MCF 10A (cell line): ENCODE results near the gene DGKI. TPM values are rescaled to one million over a fixed set of nuclear protein-coding genes. Genes with fewer than 3 reads are reported as not detected.
A peak's percentile ranks its signal among the peaks of the same experiment; 100 is the strongest.

Experiments used
- BruUV-seq: library from RNA; stranded (reverse); fragments of 400-500 nt; replicated peaks from 2 replicates; lab custom pipeline; 2021; lab: Mats Ljungman, UMichigan
- CTCF ChIA-PET: fragments of 300-600 bp; sonication (Branson Sonifier 250); formaldehyde crosslinking; extraction: SDS; loops from one replicate; lab custom pipeline; 2021; ENCODE audit warnings: antibody characterized with exemption, inconsistent platforms; lab: Yijun Ruan, JAX
- POLR2A ChIA-PET: fragments of 300-600, 350-650 bp; sonication (Branson Sonifier 250); formaldehyde crosslinking; extraction: SDS; loops from one replicate; lab custom pipeline; 2020; ENCODE audit warnings: antibody characterized with exemption, inconsistent platforms; lab: Yijun Ruan, JAX
- DNase-seq: peaks from one replicate; pipeline ENCODE4 v3.0.0-alpha.2; 2018; ENCODE audit not compliant: unreplicated experiment
- H3K27ac Mint-ChIP-seq: one replicate; pipeline ENCODE4 v1.8.0; 2022; ENCODE audit warnings: mild to moderate bottlenecking, low read depth, mixed read lengths; ENCODE audit not compliant: unreplicated experiment
- H3K27me3 Mint-ChIP-seq: one replicate; pipeline ENCODE4 v1.8.0; 2022; ENCODE audit warnings: mixed read lengths; ENCODE audit not compliant: insufficient read depth, unreplicated experiment
- H3K36me3 Mint-ChIP-seq: one replicate; pipeline ENCODE4 v1.8.0; 2022; ENCODE audit warnings: mild to moderate bottlenecking, moderate library complexity, mixed read lengths; ENCODE audit not compliant: insufficient read depth, unreplicated experiment
- H3K4me1 Mint-ChIP-seq: one replicate; pipeline ENCODE4 v1.8.0; 2022; ENCODE audit warnings: mixed read lengths; ENCODE audit not compliant: insufficient read depth, unreplicated experiment
- H3K4me3 Mint-ChIP-seq: one replicate; pipeline ENCODE4 v1.8.0; 2022; ENCODE audit warnings: mild to moderate bottlenecking, moderate library complexity, mixed read lengths; ENCODE audit not compliant: unreplicated experiment
- H3K9me3 Mint-ChIP-seq: one replicate; pipeline ENCODE4 v1.8.0; 2022; ENCODE audit warnings: mixed read lengths; ENCODE audit not compliant: unreplicated experiment
- intact Hi-C: fragments of 100-400 bp; cut with micrococcal nuclease; formaldehyde crosslinking; loops from 2 replicates; pipeline ENCODE4 v1.14.1; 2022
- total RNA-seq: library from RNA; stranded (reverse); gene quantifications from 2 replicates; pipeline ENCODE4 v1.2.3, GENCODE V29; 2022
- TF ChIP-seq, protein P1 (sequence below): fragments of 200-600 bp; IDR thresholded peaks from one replicate; pipeline ENCODE4 v1.8.0; 2022; ENCODE audit warnings: antibody characterized with exemption, mild to moderate bottlenecking; ENCODE audit not compliant: unreplicated experiment

DGKI gene
- total RNA-seq, 1 experiment from 2014 or later = 1.4 TPM

DNA sequence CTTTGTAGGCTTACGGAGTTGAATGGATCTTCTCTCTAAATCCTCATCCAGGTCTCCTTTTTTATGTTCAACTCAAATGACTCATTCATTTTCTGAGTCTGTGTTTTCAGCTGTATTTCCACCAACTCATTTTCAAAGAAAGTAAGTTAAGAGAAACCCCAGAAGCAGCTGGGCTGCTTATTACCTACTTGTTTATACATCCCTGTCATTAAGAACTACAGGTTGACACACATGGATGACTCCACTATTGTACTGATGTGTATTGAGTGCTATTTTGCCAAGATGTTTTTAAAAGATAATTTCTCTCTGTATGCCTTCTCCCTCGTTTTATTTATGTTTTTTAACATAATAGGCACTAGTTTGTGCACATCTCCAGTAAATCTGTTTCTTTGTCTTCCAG is 41.9 kb downstream of the DGKI start:
- Mint-ChIP-seq H3K27ac (no peak overlapping the region), H3K4me1 (peaks cover 5% of the 10 kb centered on the region), H3K4me3 (no peak overlapping the region), H3K36me3 (no peaks in the 10 kb centered on the region), H3K27me3 (no peaks in the 10 kb centered on the region), H3K9me3 (no peaks in the 10 kb centered on the region)
- ChIA-PET POLR2A (interaction anchor here (0.7 to 1.5 kb wide), 2 partner anchors 15 to 18 kb away, joined by 3 read pairs; no protein-coding TSS in a partner anchor), CTCF (interaction anchor here (0.6 to 1.8 kb wide), 2 partner anchors 27 to 148 kb away, joined by 4 to 8 read pairs; no protein-coding TSS in a partner anchor)
- BruUV-seq = no TSS peak
- no peak for DNase-seq
- TF ChIP-seq, protein P1, sequence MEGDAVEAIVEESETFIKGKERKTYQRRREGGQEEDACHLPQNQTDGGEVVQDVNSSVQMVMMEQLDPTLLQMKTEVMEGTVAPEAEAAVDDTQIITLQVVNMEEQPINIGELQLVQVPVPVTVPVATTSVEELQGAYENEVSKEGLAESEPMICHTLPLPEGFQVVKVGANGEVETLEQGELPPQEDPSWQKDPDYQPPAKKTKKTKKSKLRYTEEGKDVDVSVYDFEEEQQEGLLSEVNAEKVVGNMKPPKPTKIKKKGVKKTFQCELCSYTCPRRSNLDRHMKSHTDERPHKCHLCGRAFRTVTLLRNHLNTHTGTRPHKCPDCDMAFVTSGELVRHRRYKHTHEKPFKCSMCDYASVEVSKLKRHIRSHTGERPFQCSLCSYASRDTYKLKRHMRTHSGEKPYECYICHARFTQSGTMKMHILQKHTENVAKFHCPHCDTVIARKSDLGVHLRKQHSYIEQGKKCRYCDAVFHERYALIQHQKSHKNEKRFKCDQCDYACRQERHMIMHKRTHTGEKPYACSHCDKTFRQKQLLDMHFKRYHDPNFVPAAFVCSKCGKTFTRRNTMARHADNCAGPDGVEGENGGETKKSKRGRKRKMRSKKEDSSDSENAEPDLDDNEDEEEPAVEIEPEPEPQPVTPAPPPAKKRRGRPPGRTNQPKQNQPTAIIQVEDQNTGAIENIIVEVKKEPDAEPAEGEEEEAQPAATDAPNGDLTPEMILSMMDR = no peak
- intact Hi-C loops = no loop called here

DNA sequence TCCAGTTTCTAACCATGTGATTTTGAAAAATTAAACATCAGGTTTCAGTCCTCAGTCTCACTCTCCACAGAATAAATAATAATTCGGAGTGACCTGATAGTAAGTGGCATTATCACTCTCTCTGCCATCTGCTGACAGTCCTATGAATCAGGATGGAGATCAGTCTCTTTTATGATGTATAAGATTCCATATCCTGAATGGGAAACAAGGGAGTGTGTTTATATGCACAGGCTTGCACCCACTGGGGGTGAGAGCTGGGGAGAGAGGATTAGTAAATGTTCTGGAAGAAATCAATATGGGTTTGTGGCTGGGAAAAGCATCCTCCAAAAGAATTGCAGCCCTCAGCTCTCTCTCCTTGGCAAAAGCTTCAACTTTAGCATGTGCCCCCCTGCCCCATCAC is 45.3 kb downstream of the DGKI start:
- CTCF ChIA-PET = interaction anchor here (1.4 to 2.5 kb wide), 3 partner anchors 11 to 145 kb away, joined by 4 to 7 read pairs (median 4); no protein-coding TSS in a partner anchor
- DNase-seq = no peak
- no peaks in the 10 kb centered on the region for H3K27me3 Mint-ChIP-seq
- H3K27ac Mint-ChIP-seq = no peak overlapping the region
- POLR2A ChIA-PET = interaction anchor here (1.2 to 1.5 kb wide), 2 partner anchors 12 to 20 kb away, joined by 3 to 6 read pairs; no protein-coding TSS in a partner anchor
- no TSS peak for BruUV-seq
- no peak overlapping the region for H3K4me3 Mint-ChIP-seq
- intact Hi-C loops = no loop called here
- no peaks in the 10 kb centered on the region for H3K9me3 Mint-ChIP-seq
- H3K4me1 Mint-ChIP-seq = peaks cover 5% of the 10 kb centered on the region
- H3K36me3 Mint-ChIP-seq = no peaks in the 10 kb centered on the region
- TF ChIP-seq, protein P1 = no peak

DNA sequence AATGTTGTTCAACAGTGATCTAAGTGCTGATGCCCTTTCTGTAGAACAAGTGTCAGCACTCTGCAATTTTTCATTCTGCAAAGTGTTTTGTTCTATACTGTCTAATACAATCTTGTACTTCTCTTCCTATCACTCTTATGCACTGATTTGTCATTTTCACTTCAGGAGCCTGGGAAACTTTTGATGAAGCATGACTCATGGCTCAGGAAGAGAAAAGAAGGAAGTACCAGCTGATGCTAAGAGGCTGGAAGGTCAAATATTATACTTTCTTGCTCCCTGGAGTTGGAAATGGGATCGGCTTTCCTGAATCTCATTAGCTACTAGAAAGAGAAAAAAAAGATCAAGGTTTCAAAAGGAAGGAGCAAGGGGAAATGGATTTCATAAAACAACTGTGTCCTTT is 45.8 kb downstream of the DGKI start:
- Mint-ChIP-seq H3K9me3 (no peaks in the 10 kb centered on the region), H3K4me1 (peaks cover 5% of the 10 kb centered on the region), H3K27me3 (no peaks in the 10 kb centered on the region), H3K36me3 (no peaks in the 10 kb centered on the region), H3K27ac (no peak overlapping the region), H3K4me3 (no peak overlapping the region)
- intact Hi-C loops = no loop called here
- CTCF ChIA-PET = interaction anchor here (0.6 to 2.5 kb wide), 3 partner anchors 10 to 144 kb away, joined by 3 to 7 read pairs (median 4); no protein-coding TSS in a partner anchor
- TF ChIP-seq, protein P1 = no peak
- POLR2A ChIA-PET = interaction anchor here (0.6 to 1.5 kb wide), 3 partner anchors 11 to 963 kb away, joined by 3 to 6 read pairs (median 4); no protein-coding TSS in a partner anchor
- BruUV-seq = no TSS peak
- peak; percentile 48 for DNase-seq

DNA sequence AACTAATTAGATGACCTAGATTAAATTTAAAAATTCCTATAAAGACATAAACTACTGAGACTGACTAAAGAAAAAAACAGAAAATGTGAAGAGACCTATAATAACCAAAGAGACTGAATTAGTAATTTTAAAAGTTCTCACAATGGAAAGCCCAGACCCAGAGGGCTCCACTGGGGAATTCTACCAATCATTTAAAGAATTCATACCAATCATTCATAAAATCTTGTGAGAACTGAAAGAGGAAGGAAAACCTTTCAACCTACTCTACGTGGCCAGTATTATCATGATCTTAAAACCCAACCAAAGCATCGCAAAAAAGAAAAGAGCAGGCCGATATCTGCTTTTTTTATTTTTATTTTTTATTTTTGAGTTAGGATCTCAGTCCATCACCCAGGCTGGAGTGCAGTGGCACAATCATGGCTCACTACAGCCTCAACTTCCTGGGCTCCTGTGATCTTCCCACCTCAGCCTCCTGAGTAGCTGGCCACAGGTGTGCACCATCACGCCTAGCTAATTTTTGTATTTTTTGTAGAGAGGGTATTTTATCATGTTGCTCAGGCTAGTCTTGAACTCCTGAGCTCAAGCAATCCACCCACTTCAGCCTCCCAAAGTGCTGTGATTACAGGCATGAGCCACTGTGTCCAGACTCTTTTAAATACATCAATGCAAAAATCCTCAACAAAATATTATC is 48.6 kb downstream of the DGKI start:
- no peaks in the 10 kb centered on the region for H3K9me3 Mint-ChIP-seq
- H3K4me3 Mint-ChIP-seq = no peak overlapping the region
- intact Hi-C loops = no loop called here
- TF ChIP-seq, protein P1 = no peak
- H3K27me3 Mint-ChIP-seq = no peaks in the 10 kb centered on the region
- POLR2A ChIA-PET = no interaction called here
- BruUV-seq = no TSS peak
- DNase-seq = no peak
- CTCF ChIA-PET = no interaction called here
- no peaks in the 10 kb centered on the region for H3K36me3 Mint-ChIP-seq
- H3K4me1 Mint-ChIP-seq = peaks cover 5% of the 10 kb centered on the region
- H3K27ac Mint-ChIP-seq = no peak overlapping the region
